ENCODE data around the gene CLASP2. TPM values are rescaled to one million over a fixed set of nuclear protein-coding genes. Genes with fewer than 3 reads are reported as not detected.
A peak's percentile ranks its signal among the peaks of the same experiment; 100 is the strongest.

The CLASP2 gene
- total and polyA plus RNA-seq, 7 donors, result 4.8 to 122 (median 77.7) TPM

DNA sequence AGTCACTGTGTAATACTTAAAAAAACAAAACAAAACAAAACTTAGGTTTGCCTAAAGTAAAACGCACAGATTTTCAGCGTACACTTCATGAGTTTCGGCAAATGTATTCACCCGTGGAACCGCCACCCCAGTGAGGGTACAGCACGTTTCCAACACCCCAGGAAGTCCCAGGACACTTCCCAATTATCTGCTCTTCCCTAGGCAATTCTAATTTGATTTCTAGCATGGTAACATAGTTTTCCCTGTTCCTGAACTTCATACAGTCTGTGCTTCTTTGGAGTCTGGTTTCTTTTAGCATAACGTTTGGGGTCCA is 497 bp upstream of the CLASP2 start:
- peaks cover 0 to 16% (median 12%) of the 10 kb centered on the region in 4 donors for H3K4me1 ChIP-seq

DNA sequence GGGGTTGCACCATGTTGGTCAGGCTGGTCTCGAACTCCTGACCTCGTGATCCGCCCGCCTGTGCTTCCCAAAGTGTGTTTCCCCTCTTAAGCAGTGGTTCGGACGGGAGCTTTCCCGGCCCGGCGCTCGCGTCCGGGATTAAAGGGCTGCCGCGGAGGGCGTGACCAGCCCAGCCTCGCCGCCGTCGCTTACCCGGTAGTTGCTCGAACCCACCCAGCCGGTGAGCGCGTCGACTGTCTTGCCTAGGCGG is 513 bp downstream of the CLASP2 start:
- DNase-seq, result peak; percentile 84
- Histone ChIP-seq H3K27ac (peak overlapping the region; percentile 96 to 99 (median 96)), H3K9me3 (no peaks in the 10 kb centered on the region), H3K4me3 (peak overlapping the region; percentile 69 to 94 (median 83)), H3K27me3 (no peaks in the 10 kb centered on the region), H3K4me1 (peaks cover 0 to 16% (median 12%) of the 10 kb centered on the region in 4 donors), H3K36me3 (no peaks in the 10 kb centered on the region)
- no peak for TF ChIP-seq EP300 (IDR thresholded peaks at IDR 0.05)
- no peak for TF ChIP-seq POLR2A (IDR thresholded peaks at IDR 0.05)
- TF ChIP-seq, protein P1, sequence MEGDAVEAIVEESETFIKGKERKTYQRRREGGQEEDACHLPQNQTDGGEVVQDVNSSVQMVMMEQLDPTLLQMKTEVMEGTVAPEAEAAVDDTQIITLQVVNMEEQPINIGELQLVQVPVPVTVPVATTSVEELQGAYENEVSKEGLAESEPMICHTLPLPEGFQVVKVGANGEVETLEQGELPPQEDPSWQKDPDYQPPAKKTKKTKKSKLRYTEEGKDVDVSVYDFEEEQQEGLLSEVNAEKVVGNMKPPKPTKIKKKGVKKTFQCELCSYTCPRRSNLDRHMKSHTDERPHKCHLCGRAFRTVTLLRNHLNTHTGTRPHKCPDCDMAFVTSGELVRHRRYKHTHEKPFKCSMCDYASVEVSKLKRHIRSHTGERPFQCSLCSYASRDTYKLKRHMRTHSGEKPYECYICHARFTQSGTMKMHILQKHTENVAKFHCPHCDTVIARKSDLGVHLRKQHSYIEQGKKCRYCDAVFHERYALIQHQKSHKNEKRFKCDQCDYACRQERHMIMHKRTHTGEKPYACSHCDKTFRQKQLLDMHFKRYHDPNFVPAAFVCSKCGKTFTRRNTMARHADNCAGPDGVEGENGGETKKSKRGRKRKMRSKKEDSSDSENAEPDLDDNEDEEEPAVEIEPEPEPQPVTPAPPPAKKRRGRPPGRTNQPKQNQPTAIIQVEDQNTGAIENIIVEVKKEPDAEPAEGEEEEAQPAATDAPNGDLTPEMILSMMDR (IDR thresholded peaks at IDR 0.05), result no peak
- TF ChIP-seq POLR2AphosphoS5 (IDR thresholded peaks at IDR 0.05), result no peak
- 0 to 1% methylated on average over 26 of the region's 26 CpGs for WGBS, 2 donors
- intact Hi-C loops (cut with DNase I), result loop anchor here (5.0 to 10.0 kb wide), 2 partner anchors 275 to 1143 kb away; partner anchors contain the start of genes DYNC1LI1 and UBP1

More for the DNA sequence above, 497 bp upstream of the CLASP2 start:
- 1% methylated on average over 7 of the region's 7 CpGs for WGBS, 2 donors
- no peak for DNase-seq
- TF ChIP-seq POLR2AphosphoS5 (IDR thresholded peaks at IDR 0.05) (no peak), EP300 (IDR thresholded peaks at IDR 0.05) (no peak), POLR2A (IDR thresholded peaks at IDR 0.05) (no peak)
- TF ChIP-seq, protein P1 (IDR thresholded peaks at IDR 0.05), result no peak
- Histone ChIP-seq H3K27ac (peak overlapping the region; percentile 96 to 99 (median 96)), H3K27me3 (no peaks in the 10 kb centered on the region), H3K9me3 (no peaks in the 10 kb centered on the region), H3K36me3 (no peaks in the 10 kb centered on the region), H3K4me3 (peak overlapping the region; percentile 69 to 94 (median 83))
- intact Hi-C loops (cut with DNase I), result loop anchor here (1.0 to 10.0 kb wide), 4 partner anchors 69 to 1144 kb away; partner anchors contain the start of genes DYNC1LI1 and UBP1

DNA sequence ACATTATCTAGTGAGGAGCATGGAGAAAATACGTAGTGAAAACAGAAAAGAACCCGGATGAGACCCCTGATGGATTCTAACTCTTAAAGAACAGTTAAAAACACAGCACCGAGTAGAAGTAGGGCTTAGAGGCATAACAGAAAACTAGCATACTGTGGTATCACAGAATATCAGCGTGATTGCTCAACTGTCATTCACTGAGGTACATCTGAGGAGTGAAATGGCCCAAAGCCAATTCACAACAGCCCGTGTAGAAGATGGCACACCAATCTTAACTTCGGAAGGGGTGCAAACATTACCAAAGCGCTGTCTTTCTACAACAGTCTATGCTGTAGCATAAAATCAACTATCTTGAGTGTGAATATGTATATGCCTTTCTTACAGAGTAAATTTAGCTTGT is 1.8 kb downstream of the CLASP2 start:
- Histone ChIP-seq H3K4me1 (peaks cover 0 to 16% (median 12%) of the 10 kb centered on the region in 4 donors), H3K36me3 (no peaks in the 10 kb centered on the region), H3K4me3 (peak overlapping the region in 2 of 4 donors; percentile 90 to 94), H3K27ac (peak overlapping the region in 1 of 4 donors; percentile 96), H3K27me3 (no peaks in the 10 kb centered on the region), H3K9me3 (no peaks in the 10 kb centered on the region)
- TF ChIP-seq POLR2A (IDR thresholded peaks at IDR 0.05) (no peak), EP300 (IDR thresholded peaks at IDR 0.05) (no peak), POLR2AphosphoS5 (IDR thresholded peaks at IDR 0.05) (no peak)
- TF ChIP-seq, protein P1 (IDR thresholded peaks at IDR 0.05), result no peak
- DNase-seq, result no peak
- 37 to 69% methylated on average over 7 of the region's 7 CpGs for WGBS, 2 donors
- intact Hi-C loops (cut with DNase I), result loop anchor here (5.0 to 10.0 kb wide), 2 partner anchors 274 to 1141 kb away; partner anchors contain the start of genes DYNC1LI1 and UBP1

DNA sequence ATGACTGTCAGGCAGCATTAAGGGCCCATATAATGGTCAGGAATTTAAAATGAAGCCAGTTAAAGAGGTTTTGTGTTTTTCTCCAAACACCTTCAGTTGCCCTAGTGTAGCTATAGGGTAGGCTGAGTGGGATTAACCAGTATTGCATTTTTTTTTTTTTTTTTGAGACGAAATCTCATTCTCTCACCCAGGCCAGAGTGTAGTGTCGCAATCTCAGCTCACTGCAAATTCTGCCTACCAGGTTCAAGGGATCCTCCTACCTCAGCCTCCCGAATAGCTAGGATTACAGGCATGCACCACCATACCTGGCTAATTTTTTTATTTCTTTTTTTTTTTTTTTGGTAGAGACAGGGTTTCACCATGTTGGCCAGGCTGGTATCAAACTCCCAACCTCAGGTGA is 7.0 kb downstream of the CLASP2 start:
- no peaks in the 10 kb centered on the region for H3K27me3 ChIP-seq
- no peak for DNase-seq
- H3K9me3 ChIP-seq, result no peaks in the 10 kb centered on the region
- H3K27ac ChIP-seq, result no peak overlapping the region
- H3K4me3 ChIP-seq, result no peak overlapping the region
- no peaks in the 10 kb centered on the region for H3K36me3 ChIP-seq
- 95 to 98% methylated on average over 3 of the region's 3 CpGs for WGBS, 2 donors
- no peak for TF ChIP-seq POLR2AphosphoS5 (IDR thresholded peaks at IDR 0.05)
- TF ChIP-seq EP300 (IDR thresholded peaks at IDR 0.05), result no peak
- intact Hi-C loops (cut with DNase I), result loop anchor here (10.0 kb wide), 1 partner anchor 1136 kb away; the partner anchor contains the start of gene DYNC1LI1
- peaks cover 0 to 4% (median 3%) of the 10 kb centered on the region in 4 donors for H3K4me1 ChIP-seq

DNA sequence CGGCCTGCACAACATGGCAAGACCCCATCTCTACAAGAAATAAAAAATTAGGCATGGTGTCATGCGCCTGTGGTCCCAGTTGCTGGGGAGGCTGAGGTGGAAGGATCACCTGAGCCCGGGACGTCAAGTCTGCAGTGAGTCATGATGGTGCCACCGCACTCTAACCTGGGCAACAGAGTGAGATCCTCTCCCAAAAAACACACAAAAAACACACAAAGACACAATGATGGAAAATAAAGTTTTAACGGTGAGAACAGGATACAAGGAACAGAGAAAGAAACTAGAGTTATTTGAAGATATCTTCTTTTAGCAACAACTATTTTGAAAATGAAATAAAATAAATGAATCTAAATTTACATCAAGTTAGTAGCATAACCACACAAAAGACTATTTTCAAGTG is 12.0 kb downstream of the CLASP2 start:
- Histone ChIP-seq H3K4me1 (no peaks in the 10 kb centered on the region), H3K4me3 (no peak overlapping the region), H3K36me3 (no peaks in the 10 kb centered on the region), H3K27me3 (no peaks in the 10 kb centered on the region), H3K9me3 (no peaks in the 10 kb centered on the region), H3K27ac (no peak overlapping the region)
- DNase-seq, result no peak
- intact Hi-C loops (cut with DNase I), result no loop called here
- WGBS, 2 donors, result 95 to 98% methylated on average over 6 of the region's 6 CpGs
- TF ChIP-seq, protein P1 (IDR thresholded peaks at IDR 0.05), result no peak
- TF ChIP-seq POLR2A (IDR thresholded peaks at IDR 0.05), result no peak
- no peak for TF ChIP-seq EP300 (IDR thresholded peaks at IDR 0.05)
- TF ChIP-seq POLR2AphosphoS5 (IDR thresholded peaks at IDR 0.05), result no peak
